HL-60 (cell line): ENCODE measurements around the gene TBC1D22A.

Experiments
- GABPA ChIP-seq: IDR thresholded peaks from 2 replicates; pipeline ENCODE4 v1.6.1; 2012; ENCODE audit warnings: low read depth
- POLR2AphosphoS5 ChIP-seq: IDR thresholded peaks from 2 replicates; pipeline ENCODE4 v1.6.1; 2012; ENCODE audit warnings: low read depth
- SPI1 ChIP-seq: IDR thresholded peaks from 2 replicates; pipeline ENCODE4 v1.6.1; 2012; ENCODE audit warnings: low read depth, mild to moderate bottlenecking, borderline replicate concordance
- TF ChIP-seq, protein P1 (sequence below): IDR thresholded peaks from one replicate; pipeline ENCODE4 v1.5.1; 2011; ENCODE audit warnings: low read length, control low read depth, inconsistent platforms; ENCODE audit not compliant: insufficient read depth
- TF ChIP-seq, protein P2 (sequence below): IDR thresholded peaks from 2 replicates; pipeline ENCODE4 v1.6.1; 2012; ENCODE audit warnings: low read depth; ENCODE audit not compliant: insufficient replicate concordance

DNA sequence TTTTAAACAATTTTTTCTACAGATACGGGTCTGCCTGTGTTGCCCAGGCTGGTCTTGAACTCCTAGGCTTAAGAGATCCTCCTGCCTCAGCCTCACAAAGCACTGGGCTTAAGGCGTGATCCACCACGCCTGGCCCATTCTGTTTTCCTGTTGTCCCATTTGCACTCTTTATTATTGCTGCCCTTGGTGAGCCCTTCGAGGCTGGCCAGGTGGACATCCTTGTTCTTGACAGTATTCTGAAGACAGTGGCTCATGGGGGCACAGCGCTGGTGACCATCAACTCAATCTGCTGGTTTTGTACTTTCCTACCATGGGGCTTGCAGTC, 35.6 kb downstream of the TBC1D22A start:
- TF ChIP-seq, protein P1, sequence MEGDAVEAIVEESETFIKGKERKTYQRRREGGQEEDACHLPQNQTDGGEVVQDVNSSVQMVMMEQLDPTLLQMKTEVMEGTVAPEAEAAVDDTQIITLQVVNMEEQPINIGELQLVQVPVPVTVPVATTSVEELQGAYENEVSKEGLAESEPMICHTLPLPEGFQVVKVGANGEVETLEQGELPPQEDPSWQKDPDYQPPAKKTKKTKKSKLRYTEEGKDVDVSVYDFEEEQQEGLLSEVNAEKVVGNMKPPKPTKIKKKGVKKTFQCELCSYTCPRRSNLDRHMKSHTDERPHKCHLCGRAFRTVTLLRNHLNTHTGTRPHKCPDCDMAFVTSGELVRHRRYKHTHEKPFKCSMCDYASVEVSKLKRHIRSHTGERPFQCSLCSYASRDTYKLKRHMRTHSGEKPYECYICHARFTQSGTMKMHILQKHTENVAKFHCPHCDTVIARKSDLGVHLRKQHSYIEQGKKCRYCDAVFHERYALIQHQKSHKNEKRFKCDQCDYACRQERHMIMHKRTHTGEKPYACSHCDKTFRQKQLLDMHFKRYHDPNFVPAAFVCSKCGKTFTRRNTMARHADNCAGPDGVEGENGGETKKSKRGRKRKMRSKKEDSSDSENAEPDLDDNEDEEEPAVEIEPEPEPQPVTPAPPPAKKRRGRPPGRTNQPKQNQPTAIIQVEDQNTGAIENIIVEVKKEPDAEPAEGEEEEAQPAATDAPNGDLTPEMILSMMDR: no peak
- no peak for TF ChIP-seq POLR2AphosphoS5
- TF ChIP-seq, protein P2, sequence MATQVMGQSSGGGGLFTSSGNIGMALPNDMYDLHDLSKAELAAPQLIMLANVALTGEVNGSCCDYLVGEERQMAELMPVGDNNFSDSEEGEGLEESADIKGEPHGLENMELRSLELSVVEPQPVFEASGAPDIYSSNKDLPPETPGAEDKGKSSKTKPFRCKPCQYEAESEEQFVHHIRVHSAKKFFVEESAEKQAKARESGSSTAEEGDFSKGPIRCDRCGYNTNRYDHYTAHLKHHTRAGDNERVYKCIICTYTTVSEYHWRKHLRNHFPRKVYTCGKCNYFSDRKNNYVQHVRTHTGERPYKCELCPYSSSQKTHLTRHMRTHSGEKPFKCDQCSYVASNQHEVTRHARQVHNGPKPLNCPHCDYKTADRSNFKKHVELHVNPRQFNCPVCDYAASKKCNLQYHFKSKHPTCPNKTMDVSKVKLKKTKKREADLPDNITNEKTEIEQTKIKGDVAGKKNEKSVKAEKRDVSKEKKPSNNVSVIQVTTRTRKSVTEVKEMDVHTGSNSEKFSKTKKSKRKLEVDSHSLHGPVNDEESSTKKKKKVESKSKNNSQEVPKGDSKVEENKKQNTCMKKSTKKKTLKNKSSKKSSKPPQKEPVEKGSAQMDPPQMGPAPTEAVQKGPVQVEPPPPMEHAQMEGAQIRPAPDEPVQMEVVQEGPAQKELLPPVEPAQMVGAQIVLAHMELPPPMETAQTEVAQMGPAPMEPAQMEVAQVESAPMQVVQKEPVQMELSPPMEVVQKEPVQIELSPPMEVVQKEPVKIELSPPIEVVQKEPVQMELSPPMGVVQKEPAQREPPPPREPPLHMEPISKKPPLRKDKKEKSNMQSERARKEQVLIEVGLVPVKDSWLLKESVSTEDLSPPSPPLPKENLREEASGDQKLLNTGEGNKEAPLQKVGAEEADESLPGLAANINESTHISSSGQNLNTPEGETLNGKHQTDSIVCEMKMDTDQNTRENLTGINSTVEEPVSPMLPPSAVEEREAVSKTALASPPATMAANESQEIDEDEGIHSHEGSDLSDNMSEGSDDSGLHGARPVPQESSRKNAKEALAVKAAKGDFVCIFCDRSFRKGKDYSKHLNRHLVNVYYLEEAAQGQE: no peak
- no peak for TF ChIP-seq GABPA
- TF ChIP-seq SPI1: no peak
